Measurements from ENCODE around the gene TPCN2.

Gene TPCN2

GRCh38 chr11:69108559-69108958, 59.8 kb downstream of the TPCN2 start:
- DNase-seq (ENCODE audit: low read depth in 1 of 2, low spot score in 1 of 2) = no peak

DNA sequence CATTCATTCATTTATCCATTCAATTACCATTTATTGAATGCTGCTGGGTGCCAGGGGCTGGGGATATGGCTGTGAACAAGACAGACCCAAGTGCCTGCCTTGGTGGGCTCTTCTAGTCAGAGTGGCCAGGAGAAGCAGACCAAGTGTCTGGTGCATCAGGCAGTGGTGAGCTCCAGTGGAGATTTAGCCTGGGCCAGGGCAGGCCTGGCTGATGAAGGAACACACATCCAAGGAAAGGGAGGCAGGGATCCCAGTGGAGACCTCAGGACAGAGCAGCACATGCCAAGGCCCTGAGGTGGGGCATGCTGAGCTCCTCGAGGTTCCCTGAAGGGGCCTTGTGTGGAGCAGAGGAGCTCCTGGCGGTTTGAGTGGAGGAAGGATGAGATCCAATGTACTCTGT, 60.4 kb downstream of the TPCN2 start:
- no peak for DNase-seq (ENCODE audit: low read depth in 1 of 2, low spot score in 1 of 2)

DNA sequence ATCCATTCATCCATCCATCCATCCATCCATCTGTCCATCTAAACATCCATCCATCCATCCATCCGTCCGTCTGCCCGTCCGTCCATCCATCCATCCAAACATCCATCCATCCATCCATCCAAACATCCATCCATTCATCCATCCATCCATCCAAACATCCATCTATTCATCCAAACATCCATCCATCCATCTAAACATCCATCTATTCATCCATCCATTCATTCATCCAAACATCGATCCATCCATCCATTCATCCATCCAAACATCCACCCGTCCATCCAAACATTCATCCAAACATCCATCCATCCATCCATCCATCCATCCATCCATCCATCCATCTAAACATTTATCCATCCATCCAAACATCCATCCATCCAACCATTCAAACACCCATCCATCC, 61.7 kb downstream of the TPCN2 start:
- DNase-seq (ENCODE audit: low read depth in 1 of 2, low spot score in 1 of 2) = no peak

DNA sequence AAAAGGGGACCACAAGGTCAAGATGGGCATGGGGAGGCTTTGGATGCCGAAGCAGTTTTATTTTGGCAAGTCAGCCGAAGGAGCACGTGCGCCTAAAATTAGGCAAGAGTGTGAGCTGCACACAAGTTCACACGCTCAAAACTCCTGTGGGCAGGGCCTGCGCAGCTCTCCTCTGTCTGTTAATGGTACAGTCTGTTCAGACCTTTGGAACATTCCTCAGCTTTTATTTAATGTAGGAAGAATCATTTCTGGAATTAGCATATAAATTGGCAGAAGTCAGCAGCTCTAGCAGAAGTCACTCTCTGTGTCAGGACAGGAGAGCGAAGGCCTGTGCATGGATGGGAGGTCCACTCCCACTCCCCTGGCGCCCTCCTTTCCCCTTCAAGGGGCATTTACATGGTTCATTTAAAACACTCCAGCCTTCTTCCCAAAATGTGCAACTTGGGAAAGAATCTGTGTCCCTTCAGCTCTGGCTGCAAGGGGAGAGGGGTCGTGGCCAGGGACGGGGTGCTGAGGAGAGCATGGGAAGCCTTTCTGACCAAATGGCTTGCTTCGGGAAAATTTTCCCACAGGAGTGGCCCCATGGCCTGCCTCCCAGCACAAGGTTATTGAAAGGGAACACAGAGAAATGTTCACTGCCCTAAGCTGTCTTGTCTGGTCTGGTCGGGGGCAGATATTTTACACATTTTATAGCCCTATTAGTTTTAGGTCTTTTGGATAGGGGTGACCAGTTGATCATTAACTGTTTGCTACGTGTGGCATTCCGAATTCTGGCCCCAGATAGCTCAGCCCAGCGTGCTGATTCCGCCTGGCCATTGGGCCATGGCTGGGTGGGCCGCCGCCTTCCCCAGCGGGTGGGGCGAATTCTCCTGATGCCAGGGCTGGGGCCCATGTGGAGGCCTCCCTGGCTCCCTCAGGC, 63.2 kb downstream of the TPCN2 start:
- no peak for DNase-seq (ENCODE audit: low read depth in 1 of 2, low spot score in 1 of 2)

DNA sequence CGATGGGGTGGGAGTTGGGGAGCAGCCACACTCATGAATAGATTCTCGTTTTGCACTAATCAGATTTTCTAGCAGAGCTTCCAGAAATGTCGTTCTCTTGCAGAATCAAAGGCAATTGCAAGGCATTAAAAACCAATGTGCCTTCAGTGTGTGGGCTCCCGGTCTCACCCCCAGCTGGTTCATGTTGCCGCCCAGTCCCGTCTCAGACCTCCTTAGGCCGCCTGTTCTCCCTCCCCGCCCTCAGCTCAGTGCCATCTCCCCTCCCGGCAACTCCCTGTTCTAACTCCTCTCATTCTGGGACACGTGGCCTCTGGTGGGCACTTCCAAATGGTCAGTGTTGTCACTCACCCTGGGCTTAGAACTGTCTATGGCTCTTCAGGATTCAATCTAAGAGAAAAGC, 64.5 kb downstream of the TPCN2 start:
- no peak for DNase-seq (ENCODE audit: low read depth in 1 of 2, low spot score in 1 of 2)

GRCh38 chr11:69113646-69114340, 65.1 kb downstream of the TPCN2 start:
- no peak for DNase-seq (ENCODE audit: low read depth in 1 of 2, low spot score in 1 of 2)

DNA sequence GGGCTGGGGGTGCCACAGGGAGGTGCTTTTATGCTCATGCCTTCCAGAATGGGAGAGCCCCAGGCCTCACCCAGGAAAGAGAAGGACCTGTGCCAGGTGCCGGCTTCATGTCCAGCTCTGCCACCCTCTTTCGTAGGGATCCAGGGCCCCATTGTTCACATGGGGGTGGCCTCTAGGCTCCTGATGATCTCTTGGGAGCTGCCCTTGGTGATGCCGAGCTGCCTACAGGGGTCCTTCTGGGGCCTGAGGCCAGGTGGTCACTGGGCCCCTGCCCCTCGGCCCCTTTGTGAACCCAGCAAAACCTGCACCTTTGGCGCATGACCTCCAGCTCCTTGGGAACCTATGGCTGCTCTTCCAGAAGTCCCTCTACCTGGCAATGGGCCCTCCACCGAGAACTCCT, 65.6 kb downstream of the TPCN2 start:
- no peak for DNase-seq (ENCODE audit: low read depth in 1 of 2, low spot score in 1 of 2)

DNA sequence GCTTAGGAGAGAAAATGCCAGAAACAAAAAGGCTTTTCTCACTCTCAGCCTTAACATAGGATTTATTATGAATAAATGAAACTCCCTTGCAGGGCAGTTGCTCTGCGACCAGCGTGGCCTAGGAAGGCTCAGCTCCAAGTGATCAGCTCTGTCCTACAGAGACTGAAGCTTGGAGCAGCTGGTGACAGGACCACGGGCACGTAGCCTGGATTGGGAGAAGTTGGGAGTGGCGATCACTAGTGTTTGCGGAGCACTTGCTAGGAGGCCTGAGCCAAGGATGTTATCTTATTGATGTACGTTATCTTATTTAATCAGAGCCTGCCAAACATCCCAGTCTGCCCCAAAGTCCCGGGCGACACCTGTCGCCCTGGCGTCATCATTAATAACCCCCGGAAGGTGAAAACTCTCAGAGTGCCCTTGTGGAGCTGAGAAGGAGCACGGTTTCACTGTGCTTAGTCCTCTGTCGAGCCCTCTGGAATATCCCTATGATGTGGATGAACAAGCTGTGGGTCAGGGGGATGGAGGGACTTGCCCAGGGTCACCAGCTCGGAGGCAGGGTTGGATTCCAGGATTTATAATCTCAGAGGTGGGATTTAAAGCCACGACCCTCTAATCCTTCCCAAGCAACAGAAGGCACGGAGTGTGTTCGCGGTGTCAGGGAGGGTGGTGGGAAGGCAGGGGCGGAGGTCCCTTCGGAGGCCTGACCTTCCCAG, 66.2 kb downstream of the TPCN2 start:
- no peak for DNase-seq (ENCODE audit: low read depth in 1 of 2, low spot score in 1 of 2)

GRCh38 chr11:69115586-69116560, 67.1 kb downstream of the TPCN2 start:
- no peak for DNase-seq (ENCODE audit: low read depth in 1 of 2, low spot score in 1 of 2)

DNA sequence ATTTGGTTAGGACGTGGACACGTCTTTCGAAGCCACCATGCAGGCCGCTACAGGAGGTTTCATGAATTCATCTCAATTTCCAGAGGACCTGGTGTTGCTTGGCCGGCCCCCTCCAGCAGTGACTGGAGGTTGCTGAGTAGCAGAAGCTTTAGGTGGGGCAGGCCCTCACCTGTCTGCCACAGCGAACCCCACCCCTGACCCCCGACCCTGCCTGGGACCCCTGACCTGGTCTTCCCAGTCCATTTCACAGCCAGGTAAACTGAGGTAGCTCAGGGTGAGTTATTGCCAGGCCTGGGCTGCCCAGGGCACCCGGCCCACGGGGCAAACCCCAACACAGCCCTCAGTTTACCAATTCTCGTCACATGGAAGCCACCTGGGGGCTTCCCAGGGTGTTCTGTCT, 67.9 kb downstream of the TPCN2 start:
- no peak for DNase-seq (ENCODE audit: low read depth in 1 of 2, low spot score in 1 of 2)

- no peak for DNase-seq (ENCODE audit: low read depth in 1 of 2, low spot score in 1 of 2)
Measured at GRCh38 chr11:69119190-69119589, 70.5 kb downstream of the TPCN2 start.

DNA sequence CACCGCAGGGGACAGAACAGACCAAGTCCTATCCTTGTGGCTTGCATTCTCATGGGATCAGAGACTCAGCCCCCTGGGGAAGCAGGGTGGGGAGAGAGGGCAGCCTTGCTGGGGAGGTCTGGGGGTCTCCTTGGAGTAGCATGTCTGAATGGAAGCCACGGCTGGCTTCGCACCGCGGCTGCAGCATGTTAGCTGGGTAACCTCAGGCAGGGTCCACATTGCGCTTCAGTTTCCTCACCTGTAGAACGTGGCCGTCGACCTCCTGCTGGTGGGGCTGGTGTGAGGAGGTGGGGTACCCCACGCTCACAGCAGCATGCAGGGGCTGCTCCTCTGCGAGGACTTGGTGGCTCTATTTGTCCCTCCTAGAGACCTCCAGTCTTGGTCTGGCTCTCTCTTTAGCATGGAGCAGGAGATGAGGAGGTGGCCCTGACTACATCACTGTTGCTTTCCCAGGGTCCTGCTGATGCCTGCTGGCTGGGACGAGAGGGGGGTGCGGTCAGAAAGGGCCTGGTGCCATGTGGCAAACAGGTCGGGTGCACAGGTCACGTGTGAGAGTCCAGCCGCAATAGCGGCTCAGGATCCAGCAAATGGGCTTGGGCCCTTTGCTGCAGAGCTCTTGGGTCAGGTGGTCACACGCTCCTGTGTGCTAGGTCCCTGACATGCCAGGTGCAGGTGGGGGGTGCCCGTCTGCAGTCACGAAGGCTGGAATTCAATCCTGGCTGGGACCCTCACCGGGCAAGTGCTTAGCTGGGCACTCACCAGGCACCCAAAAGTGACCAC, 71.6 kb downstream of the TPCN2 start:
- no peak for DNase-seq (ENCODE audit: low read depth in 1 of 2, low spot score in 1 of 2)

DNA sequence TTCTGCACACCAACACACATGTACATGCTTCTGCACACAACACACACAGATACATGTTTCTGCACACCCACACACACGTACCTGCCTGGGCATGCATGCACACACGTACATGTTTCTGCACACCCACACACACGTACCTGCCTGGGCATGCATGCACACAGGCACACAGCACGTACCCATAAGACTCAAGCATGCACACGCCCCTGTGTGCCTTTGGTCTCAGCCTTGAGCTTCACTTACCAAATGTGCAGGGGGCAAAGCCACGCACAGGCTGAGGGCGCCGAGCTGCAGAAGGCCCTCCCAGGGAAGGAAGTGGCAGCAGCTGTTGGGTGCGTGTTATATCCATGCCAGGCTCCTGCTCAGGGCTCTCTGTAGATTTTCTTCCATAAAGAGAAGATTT, 72.3 kb downstream of the TPCN2 start:
- DNase-seq (ENCODE audit: low read depth in 1 of 2, low spot score in 1 of 2) = no peak

- no peak for DNase-seq (ENCODE audit: low read depth in 1 of 2, low spot score in 1 of 2)
Measured at GRCh38 chr11:69121621-69122325, 73.0 kb downstream of the TPCN2 start.

- DNase-seq (ENCODE audit: low read depth in 1 of 2, low spot score in 1 of 2) = no peak
Measured at GRCh38 chr11:69122326-69122629, 73.5 kb downstream of the TPCN2 start.

DNA sequence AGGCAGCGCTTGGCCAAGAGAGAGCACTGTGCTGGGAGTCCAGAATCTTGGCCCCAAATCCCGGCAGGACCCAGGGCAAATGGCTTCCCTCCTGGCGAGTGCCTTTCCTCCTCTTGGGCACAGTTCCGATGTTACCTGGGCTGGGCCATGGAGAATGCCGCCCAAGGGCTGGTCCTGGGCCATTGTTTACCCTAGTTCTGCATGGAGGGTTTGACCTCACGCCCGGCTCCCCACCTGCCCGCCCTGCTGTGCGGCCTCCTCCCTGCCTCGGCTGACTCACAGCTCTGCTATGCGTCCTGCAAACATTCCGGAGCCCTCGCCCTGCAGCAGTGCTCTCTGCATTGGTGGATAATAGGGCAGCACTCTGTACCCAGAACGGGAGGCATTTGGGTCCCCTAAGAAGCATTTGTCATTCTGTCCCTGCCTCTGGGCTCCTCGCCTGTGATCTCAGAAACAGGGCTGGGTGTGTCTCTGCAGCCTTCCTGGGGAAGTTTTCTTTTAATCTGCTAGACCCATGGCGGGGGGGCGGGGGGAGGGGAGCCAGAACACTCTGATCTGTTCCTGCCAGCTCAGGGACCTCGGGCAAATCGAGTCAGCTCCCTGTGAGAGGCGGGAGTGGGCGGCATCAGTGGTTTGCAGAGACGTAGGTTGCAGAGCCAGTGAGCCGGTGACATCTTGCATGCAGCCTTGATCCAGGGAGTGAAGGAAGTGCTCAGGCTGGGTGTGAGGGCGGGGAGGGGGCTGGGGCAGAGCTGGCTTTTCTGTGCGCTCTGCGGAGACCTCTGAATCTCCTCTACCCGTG, 74.1 kb downstream of the TPCN2 start:
- DNase-seq (ENCODE audit: low read depth in 1 of 2, low spot score in 1 of 2) = peak in 1 of 2 donors; percentile 37

GRCh38 chr11:69123593-69124545, 75.1 kb downstream of the TPCN2 start:
- DNase-seq (ENCODE audit: low read depth in 1 of 2, low spot score in 1 of 2) = no peak

- no peak for DNase-seq (ENCODE audit: low read depth in 1 of 2, low spot score in 1 of 2)
Measured at GRCh38 chr11:69125861-69126260, 77.1 kb downstream of the TPCN2 start.
